T-cell (primary cell): Measurements from ENCODE around the gene TCF21. TPM values are rescaled to one million over a fixed set of nuclear protein-coding genes. Genes with fewer than 3 reads are reported as not detected.

Source experiments
- total RNA-seq, 35 experiments: library from RNA in 6 of 35; stranded (reverse) in 6 of 35; fragments of 120-200 nt in 1 of 35; gene quantifications; one replicate each; pipeline versions ENCODE4 v1.2.1 to v1.2.4 and lab custom pipeline; 2013 to 2026

Gene TCF21
- total RNA-seq, 5 donors from 2014 or later (not counting 1 experiment from before 2014, with no cell fraction given): 0.07 to 0.12 TPM; not detected in 3

Other genes with a start within 250 kb of the TCF21 start
- 10 to 100 TPM; 27.7 to 30.5 (median 28.9) TPM for gene TBPL1, start 64.1 kb downstream of the TCF21 start, total RNA-seq
- under 1 TPM in 1 of 5 donors, not detected in 4; 0.06 TPM for gene SLC2A12, start 163.5 kb downstream of the TCF21 start, total RNA-seq